Measurements from ENCODE around the gene OR5L1.

The OR5L1 gene

DNA sequence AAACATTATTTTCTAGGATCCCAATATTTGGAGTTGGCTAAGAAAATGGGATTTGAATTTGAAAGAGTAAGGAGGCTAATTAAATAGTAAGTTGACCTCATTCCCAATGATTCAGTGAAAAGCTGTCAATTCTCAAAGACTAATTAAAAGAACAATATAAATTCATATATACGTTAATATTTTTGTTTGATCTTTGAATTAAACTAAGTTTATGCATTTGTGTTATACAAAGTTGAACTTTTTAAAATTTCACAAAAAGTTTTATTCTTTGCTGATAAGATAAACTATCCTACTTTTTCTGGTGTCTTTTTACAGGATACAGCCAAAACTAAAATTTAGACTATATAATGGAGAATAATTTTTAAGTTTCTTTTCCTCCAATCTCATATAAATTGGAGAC, at the start of gene OR5L1:
TSS of gene OR5L1 (plus strand) at position 301 of the 400 bp plus-strand sequence. CDS start 100 bp downstream, outside the sequence.
- no peak for DNase-seq (ENCODE audit: low spot score)

DNA sequence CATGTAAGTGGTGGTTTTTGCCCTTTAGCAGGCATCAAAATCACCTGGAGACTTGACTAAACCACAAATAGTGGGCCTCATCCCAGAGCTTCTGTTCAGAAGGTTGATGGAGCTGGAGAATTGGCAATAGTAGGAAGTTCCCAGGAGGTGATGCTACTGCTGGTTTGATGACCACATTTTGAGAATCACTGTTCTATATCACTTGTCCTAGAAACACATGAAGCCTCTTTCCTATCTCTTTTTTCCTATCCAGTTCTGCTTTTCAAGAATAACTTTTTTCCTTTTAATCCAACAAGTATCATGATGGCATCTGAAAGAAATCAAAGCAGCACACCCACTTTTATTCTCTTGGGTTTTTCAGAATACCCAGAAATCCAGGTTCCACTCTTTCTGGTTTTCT, 38.0 kb upstream of the OR5L1 start, which contains the start of gene OR5D13:
TSS of gene OR5D13 (plus strand) at position 301 of the 400 bp plus-strand sequence. CDS start at position 301, 0 bp downstream.
- DNase-seq (ENCODE audit: low spot score): no peak

DNA sequence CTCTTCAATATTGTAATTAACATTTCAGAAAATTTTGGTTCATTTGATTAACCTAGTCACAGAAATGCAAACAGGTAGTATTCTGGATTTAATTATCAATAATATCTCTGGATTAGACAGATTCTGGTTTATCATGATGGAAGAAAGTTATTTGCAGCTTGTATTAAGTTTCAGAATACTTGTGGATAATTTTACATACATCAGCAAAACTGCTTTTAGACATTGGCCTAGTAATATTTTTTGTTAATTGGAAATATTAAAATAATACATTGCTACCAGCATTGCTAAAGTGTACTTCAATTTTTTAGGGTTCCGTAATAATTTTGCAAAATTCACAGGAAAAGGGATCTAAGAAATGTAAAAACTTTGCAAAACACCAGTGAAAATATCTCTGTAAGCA, 19.6 kb upstream of the OR5L1 start:
- no peak for DNase-seq (ENCODE audit: low spot score)

DNA sequence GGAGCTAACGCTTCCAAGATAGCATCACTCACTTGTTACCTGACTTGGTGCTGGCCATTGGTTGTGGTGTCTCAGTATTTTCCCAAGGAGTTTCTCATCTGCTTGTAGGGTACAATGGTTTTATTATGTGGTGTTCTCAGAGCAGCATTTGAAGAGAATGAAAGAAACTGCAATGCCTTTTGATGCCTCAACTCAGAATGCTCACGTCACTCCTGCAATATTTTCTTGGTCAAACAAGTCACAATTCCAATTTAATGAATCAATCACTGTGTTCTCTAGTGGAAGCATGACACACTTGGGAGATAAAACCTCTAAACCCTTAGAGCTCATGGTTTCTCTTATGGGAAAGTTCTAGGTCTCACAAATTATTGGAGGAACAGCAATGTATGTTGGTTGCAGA, 17.8 kb upstream of the OR5L1 start:
- DNase-seq (ENCODE audit: low spot score): no peak

DNA sequence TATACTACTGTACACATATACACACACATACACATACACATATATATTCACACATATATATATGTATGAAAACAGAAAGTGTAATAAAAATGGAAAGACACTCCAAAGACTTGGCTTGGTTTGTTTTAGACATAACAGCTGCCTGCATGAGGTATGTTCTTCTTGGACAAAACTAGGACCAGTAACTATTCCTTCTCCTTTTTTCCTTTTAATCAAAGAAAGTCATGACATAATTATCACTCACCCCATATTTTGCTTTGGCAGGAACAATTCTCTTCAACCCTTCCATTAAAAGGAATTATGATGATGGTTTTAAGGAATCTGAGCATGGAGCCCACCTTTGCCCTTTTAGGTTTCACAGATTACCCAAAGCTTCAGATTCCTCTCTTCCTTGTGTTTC, 15.9 kb upstream of the OR5L1 start, which contains the start of gene OR5D14:
TSS of gene OR5D14 (plus strand) at position 301 of the 400 bp plus-strand sequence. CDS start at position 301, 0 bp downstream.
- DNase-seq (ENCODE audit: low spot score): no peak

DNA sequence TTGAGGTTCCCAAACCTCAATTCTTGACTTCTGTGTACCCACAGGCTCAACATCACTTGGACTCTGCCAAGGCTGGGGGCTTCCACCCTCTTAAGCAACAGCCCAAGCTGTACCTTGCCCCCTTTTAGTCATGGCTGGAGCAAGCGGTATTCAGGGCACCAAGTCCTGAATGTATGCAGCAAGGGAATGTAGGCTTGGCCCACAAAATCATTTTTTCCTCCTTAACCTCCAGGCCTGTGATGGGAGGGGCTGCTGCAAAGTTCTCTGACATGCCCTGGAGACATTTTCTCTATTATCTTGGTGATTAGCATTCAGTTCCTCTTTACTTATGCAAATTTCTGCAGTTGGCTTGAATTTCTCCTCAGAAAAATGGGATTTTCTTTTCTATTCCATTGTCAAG, 4.9 kb upstream of the OR5L1 start:
- no peak for DNase-seq (ENCODE audit: low spot score)

DNA sequence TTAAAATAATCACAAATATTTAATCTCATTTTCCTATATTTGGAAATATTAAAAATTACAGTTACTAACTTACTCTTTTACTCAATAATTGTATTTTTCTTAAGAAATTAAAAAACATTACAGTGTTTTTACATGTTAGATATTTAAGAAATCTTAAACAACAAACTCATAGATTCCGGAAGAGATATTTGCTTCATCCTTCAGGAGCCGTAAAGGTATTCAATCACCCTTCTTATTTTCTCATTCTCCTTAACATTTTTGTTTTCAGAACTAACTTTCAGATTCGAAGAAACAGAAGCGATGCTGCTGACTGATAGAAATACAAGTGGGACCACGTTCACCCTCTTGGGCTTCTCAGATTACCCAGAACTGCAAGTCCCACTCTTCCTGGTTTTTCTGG, 8.2 kb downstream of the OR5L1 start, which contains the start of gene OR5D18:
TSS of gene OR5D18 (plus strand) at position 301 of the 400 bp plus-strand sequence. CDS start at position 301, 0 bp downstream.
- DNase-seq (ENCODE audit: low spot score): no peak

DNA sequence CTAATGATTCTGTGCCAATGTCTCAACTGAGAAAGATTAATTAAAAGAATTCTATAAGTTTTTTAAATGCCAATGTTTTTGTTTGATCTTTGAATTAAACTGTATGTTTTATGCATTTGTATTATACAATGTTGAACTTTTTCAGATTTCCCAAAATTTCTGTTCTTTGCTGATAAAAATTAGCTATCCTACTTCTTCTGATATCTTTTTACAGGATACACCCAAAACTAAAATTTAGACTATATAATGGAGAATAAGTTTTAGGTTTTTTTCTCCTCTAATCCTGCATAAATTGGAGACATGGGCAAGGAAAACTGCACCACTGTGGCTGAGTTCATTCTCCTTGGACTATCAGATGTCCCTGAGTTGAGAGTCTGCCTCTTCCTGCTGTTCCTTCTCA, 15.8 kb downstream of the OR5L1 start, which contains the start of gene OR5L2:
TSS of gene OR5L2 (plus strand) at position 301 of the 400 bp plus-strand sequence. CDS start at position 301, 0 bp downstream.
- DNase-seq (ENCODE audit: low spot score): no peak

DNA sequence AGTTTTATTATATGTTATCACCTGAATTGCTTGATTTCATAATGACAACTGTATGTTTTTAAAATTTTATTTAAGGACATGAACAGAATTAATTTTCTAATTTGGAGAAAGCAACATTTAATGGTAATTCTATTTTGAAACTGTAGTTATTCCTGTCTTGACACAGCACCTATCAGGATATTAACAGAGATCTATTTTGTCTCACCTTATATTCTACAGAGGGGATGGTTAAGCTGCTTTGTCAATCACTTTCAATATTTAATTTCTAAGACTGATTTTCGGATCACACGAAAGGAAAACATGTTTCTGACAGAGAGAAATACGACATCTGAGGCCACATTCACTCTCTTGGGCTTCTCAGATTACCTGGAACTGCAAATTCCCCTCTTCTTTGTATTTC, 27.3 kb downstream of the OR5L1 start, which contains the start of gene OR5D16:
TSS of gene OR5D16 (plus strand) at position 301 of the 400 bp plus-strand sequence. CDS start at position 301, 0 bp downstream.
- no peak for DNase-seq (ENCODE audit: low spot score)

DNA sequence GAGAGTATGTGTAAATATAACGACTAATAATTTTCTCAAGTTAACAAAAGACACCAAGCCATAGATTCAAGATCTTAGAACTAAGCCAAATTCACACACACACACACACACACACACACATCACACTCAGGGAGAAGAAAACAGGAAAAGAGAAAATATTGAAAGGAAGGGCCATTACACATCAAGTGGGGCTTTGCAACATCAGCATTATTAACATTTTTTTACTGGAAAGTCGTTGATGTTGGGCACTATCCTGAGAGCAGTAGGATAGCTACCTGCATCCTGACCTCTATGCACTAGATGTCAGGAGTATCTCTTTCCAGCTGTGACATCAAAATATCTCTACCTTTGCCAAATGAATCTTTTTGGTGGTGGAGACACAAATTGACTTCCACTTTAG, 36.3 kb downstream of the OR5L1 start:
- no peak for DNase-seq (ENCODE audit: low spot score)

DNA sequence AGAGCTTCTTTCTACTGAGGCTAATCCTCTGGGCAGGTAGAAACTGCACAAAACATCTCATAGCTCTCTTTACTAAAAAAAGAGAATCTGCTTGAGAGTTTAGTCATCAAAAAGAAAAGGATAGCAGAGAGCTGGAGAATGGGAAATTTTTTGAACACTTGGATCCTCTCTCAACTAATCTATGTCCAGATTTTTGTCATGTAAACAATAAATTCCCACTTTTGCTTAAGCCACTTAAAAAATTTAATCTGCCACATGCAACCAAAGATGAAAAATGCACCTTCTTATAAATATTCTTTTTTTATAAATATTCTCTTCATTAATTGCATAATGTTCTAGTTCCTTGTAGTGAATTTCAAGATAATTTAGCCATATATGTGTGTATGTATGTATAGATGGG, 37.9 kb downstream of the OR5L1 start:
- DNase-seq (ENCODE audit: low spot score): no peak

DNA sequence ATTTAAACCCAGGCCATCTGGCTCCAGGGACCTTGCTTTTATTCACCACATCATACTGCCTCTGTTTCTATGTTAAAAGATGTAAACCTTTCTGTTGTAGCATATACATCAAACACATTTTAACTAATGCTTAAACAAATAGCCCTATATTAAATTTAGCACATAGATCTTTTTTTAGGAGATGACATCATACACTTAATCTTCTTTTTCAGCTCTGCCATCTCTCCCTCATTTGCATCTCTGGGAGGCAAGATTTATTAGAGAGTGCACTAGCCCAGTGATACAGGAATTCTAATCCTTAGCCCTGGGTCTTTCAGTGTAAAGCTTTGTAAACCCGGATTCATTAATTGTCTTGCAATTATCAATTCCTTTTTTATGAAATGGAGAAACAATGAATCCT, 41.0 kb downstream of the OR5L1 start:
- DNase-seq (ENCODE audit: low spot score): no peak

DNA sequence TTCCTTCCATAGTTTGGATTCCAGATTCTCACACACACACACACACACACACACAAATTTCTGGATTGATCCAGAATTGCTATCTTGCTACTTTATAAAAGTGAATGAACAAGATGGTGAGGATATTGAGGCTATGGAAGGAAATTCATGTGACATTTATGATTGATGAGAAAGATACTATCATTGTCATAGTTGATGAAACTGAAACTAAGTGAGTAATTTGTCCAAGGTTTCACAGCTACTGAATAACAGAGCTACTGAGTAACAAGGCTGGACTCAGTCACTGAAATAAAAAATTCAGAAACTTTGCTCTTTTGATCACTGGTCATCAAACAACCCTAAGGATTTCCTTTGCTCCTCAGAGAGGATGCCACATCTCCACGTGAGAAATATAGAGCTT, 43.5 kb downstream of the OR5L1 start:
- no peak for DNase-seq (ENCODE audit: low spot score)

Data from activated CD4-positive, alpha-beta T cell treated with anti-CD3 and anti-CD28 coated beads, Interleukin-2, Interleukin-4, amounts not matched to agents 100 ng/mL and 50 ng/mL, durations not matched to agents 16 hours and 8 hours (primary cell).